Neutrophil (primary cell): ENCODE data around the gene COL24A1.

Source experiments
- H3K27ac ChIP-seq: fragments of 200-600 bp; sonication (generic); 2 replicates; pipeline ENCODE4 v1.5.1; 2016; ENCODE audit warnings: mild to moderate bottlenecking, moderate library complexity
- H3K27me3 ChIP-seq: fragments of 200-600 bp; sonication (generic); 2 replicates; pipeline ENCODE4 v1.6.0; 2016; ENCODE audit warnings: mild to moderate bottlenecking
- H3K36me3 ChIP-seq: fragments of 200-600 bp; sonication (generic); 2 replicates; pipeline ENCODE4 v1.5.1; 2017
- H3K4me1 ChIP-seq, 2 experiments: fragments of 200-600 bp in 1 of 2; sonication (generic) in 1 of 2; 1 replicate in 1 of 2; 2 replicates in 1 of 2; pipeline versions ENCODE4 v1.5.1 to v1.6.1; 2013 to 2016; ENCODE audit warnings: low read depth in 1 of 2, low read length in 1 of 2, mild to moderate bottlenecking in 1 of 2, moderate library complexity in 1 of 2; ENCODE audit not compliant: control insufficient read depth in 1 of 2, insufficient read depth in 1 of 2
- H3K4me3 ChIP-seq, 2 experiments: fragments of 200-600 bp in 1 of 2; sonication (generic) in 1 of 2; 1 replicate in 1 of 2; 2 replicates in 1 of 2; pipeline ENCODE4 v1.5.1; 2013 to 2016; ENCODE audit warnings: low read depth in 1 of 2, low read length in 1 of 2, mild to moderate bottlenecking in 1 of 2, moderate library complexity in 1 of 2
- H3K9me3 ChIP-seq: fragments of 200-600 bp; sonication (generic); 2 replicates; pipeline ENCODE4 v1.5.1; 2016
- CTCF ChIP-seq: fragments of 200-600 bp; sonication (generic); IDR thresholded peaks from 2 replicates; pipeline ENCODE4 v1.5.1; 2016; ENCODE audit warnings: antibody characterized with exemption

Gene COL24A1

GRCh38 chr1:86000601-86001000, 156.0 kb downstream of the COL24A1 start:
- no peaks in the 10 kb centered on the region for H3K27me3 ChIP-seq
- H3K9me3 ChIP-seq, result no peaks in the 10 kb centered on the region
- H3K36me3 ChIP-seq, result no peaks in the 10 kb centered on the region
- H3K4me1 ChIP-seq, result no peaks in the 10 kb centered on the region
- H3K4me3 ChIP-seq, result no peak overlapping the region
- no peak overlapping the region for H3K27ac ChIP-seq
- no peak for TF ChIP-seq CTCF

- Histone ChIP-seq H3K27ac (no peak overlapping the region), H3K9me3 (no peaks in the 10 kb centered on the region), H3K4me1 (no peaks in the 10 kb centered on the region), H3K36me3 (no peaks in the 10 kb centered on the region), H3K27me3 (no peaks in the 10 kb centered on the region), H3K4me3 (no peak overlapping the region)
- no peak for TF ChIP-seq CTCF
These were observed 158.3 kb downstream of the COL24A1 start for GRCh38 chr1:85998105-85998855.

DNA sequence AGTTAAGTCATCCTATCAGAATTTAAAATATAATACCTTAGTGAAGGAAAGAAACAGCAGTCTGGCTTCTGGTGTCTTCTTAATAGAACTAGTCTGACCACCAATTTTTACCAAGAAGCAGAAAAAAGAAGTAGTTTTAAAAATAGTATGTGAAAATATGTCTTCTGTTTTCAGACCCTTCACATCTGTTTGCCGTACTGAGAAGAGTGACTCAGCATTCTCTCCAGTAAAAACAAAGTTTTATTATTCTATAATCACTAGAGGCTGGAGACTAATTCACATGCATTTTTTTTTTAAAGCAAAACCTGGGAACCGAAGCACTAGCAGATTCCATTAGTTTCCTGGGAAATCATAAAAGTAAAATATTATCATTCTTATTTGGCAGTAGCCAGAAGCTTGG, 163.8 kb downstream of the COL24A1 start:
- Histone ChIP-seq H3K36me3 (no peaks in the 10 kb centered on the region), H3K27ac (no peak overlapping the region), H3K4me1 (no peaks in the 10 kb centered on the region), H3K9me3 (no peaks in the 10 kb centered on the region), H3K4me3 (no peak overlapping the region), H3K27me3 (no peaks in the 10 kb centered on the region)
- TF ChIP-seq CTCF, result no peak

DNA sequence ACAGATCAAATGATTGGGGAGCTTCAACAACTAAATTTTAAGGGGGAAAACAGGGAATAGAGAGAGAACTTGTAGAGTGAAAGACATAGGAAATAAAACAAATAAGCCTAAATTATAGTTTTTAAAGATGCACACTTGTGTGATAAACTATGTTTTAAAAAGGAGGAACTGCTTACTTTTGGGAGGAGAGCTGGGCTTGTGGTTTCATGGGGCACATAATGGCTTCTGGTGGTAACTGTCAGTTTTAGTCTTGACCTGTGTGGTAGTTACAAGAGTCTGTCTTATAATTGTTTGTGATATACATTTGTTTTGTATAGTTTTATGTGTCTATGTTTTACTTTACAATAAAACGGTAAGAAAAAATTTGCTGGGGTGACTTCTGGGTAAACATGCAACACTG, 165.3 kb downstream of the COL24A1 start:
- no peak for TF ChIP-seq CTCF
- Histone ChIP-seq H3K36me3 (no peaks in the 10 kb centered on the region), H3K27me3 (no peaks in the 10 kb centered on the region), H3K27ac (no peak overlapping the region), H3K4me1 (no peaks in the 10 kb centered on the region), H3K9me3 (no peaks in the 10 kb centered on the region), H3K4me3 (no peak overlapping the region)

DNA sequence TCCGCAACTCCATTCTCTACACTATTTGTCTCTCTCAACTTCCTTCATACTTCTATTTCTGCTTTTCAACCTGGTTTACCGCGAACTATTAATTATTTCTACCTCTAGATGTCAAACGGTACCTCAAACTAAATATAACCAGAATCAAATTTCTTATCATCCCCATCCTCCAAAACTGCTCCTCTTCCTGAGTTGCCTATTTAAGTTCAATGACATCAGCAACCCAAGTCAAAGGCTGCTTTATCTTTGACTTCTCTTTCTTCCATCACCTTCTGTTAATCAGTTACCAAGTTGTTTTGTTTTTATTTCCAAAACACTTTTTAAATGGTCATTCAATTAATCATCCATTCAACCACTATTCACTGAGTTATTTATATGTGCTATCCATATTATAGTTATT, 171.9 kb downstream of the COL24A1 start:
- H3K4me1 ChIP-seq, result no peaks in the 10 kb centered on the region
- H3K27me3 ChIP-seq, result no peaks in the 10 kb centered on the region
- no peaks in the 10 kb centered on the region for H3K36me3 ChIP-seq
- TF ChIP-seq CTCF, result no peak
- no peak overlapping the region for H3K27ac ChIP-seq
- no peak overlapping the region for H3K4me3 ChIP-seq
- H3K9me3 ChIP-seq, result no peaks in the 10 kb centered on the region
